AG10803 (cell line): ENCODE results near the gene TNFRSF1B.

Source experiments
- DNase-seq: peaks from one replicate; pipeline ENCODE4 v3.0.0; 2010; ENCODE audit warnings: low read depth
- H3K4me3 ChIP-seq: 2 replicates; pipeline ENCODE4 v1.5.1; 2011; ENCODE audit warnings: mild to moderate bottlenecking, low read length, control low read depth
- CTCF ChIP-seq: conservative IDR thresholded peaks from 2 replicates; pipeline ENCODE4 v1.5.1; 2011; ENCODE audit warnings: mild to moderate bottlenecking, low read length, control low read depth, inconsistent platforms

Gene TNFRSF1B

GRCh38 chr1:12136916-12137610, 29.7 kb upstream of the TNFRSF1B start:
- no peak for DNase-seq
- no peak for TF ChIP-seq CTCF
- H3K4me3 ChIP-seq: no peak overlapping the region

GRCh38 chr1:12138196-12139168, 28.3 kb upstream of the TNFRSF1B start:
- no peak for TF ChIP-seq CTCF
- no peak overlapping the region for H3K4me3 ChIP-seq
- DNase-seq: peak; percentile 68

- H3K4me3 ChIP-seq: no peak overlapping the region
- peak; percentile 15 for DNase-seq
- no peak for TF ChIP-seq CTCF
Measured at GRCh38 chr1:12140016-12140415, 26.8 kb upstream of the TNFRSF1B start.

- DNase-seq: no peak
- TF ChIP-seq CTCF: no peak
- H3K4me3 ChIP-seq: no peak overlapping the region
Measured at GRCh38 chr1:12140515-12141162, 26.2 kb upstream of the TNFRSF1B start.

- TF ChIP-seq CTCF: no peak
- no peak for DNase-seq
- H3K4me3 ChIP-seq: no peak overlapping the region
Measured at GRCh38 chr1:12141163-12141850, 25.5 kb upstream of the TNFRSF1B start.

GRCh38 chr1:12142141-12142823, 24.5 kb upstream of the TNFRSF1B start:
- DNase-seq: no peak
- TF ChIP-seq CTCF: no peak
- H3K4me3 ChIP-seq: no peak overlapping the region
